ENCODE data around the gene STT3B. TPM values are rescaled to one million over a fixed set of nuclear protein-coding genes. Genes with fewer than 3 reads are reported as not detected.
"Not testable (repeated sequence)": the region's sequence is repeated elsewhere in the genome, so short reads cannot be mapped to it uniquely, and the experiment has no call there.

The STT3B gene
- total RNA-seq, 1 experiment from 2014 or later = 155 TPM

GRCh38 chr3:31600431-31600830 is 67.7 kb downstream of the STT3B start:
- ChIA-PET POLR2A (ENCODE audit: unreplicated experiment) (no interaction called here), CTCF (no interaction called here)
- no peak overlapping the region for H3K4me3 ChIP-seq
- H4K20me1 ChIP-seq (ENCODE audit: insufficient read depth) = no peaks in the 10 kb centered on the region
- DNase-seq = no peak
- H3K9me2 ChIP-seq (ENCODE audit: insufficient read depth) = no peaks in the 10 kb centered on the region
- H3K27ac ChIP-seq = no peak overlapping the region
- no peaks in the 10 kb centered on the region for H3K27me3 ChIP-seq (ENCODE audit: insufficient read depth, low read depth)
- intact Hi-C loops (cut with micrococcal nuclease; ENCODE audit: unreplicated experiment) = no loop called here
- no peaks in the 10 kb centered on the region for H3K4me1 ChIP-seq (replicated peaks; ENCODE audit: insufficient read depth)
- TF ChIP-seq EZH2 (IDR thresholded peaks at IDR 0.05; ENCODE audit: low read depth) (no peak), CTCF (conservative IDR thresholded peaks at IDR 0.05) (no peak)
- no peaks in the 10 kb centered on the region for H3K79me2 ChIP-seq (ENCODE audit: low read depth)
- H3K4me2 ChIP-seq = no peak overlapping the region
- H2AFZ ChIP-seq = no peak overlapping the region
- no TSS peak for BruUV-seq (replicated peaks)
- no peaks in the 10 kb centered on the region; the same call in 1 of the 2 replicates for H3K9me3 ChIP-seq (ENCODE audit: insufficient read depth, low read depth)
- no peaks in the 10 kb centered on the region for H3K36me3 ChIP-seq (ENCODE audit: low read depth)
- H3F3A ChIP-seq (ENCODE audit: insufficient read depth, low read depth) = no peaks in the 10 kb centered on the region

GRCh38 chr3:31605333-31605732 is 72.6 kb downstream of the STT3B start:
- DNase-seq; H3F3A ChIP-seq (ENCODE audit: insufficient read depth, low read depth); H2AFZ ChIP-seq; BruUV-seq (replicated peaks); H3K27me3 ChIP-seq (ENCODE audit: insufficient read depth, low read depth); H3K4me3 ChIP-seq; H3K9me2 ChIP-seq (ENCODE audit: insufficient read depth); H3K4me1 ChIP-seq (replicated peaks; ENCODE audit: insufficient read depth); H3K27ac ChIP-seq; H3K4me2 ChIP-seq; H3K9me3 ChIP-seq (ENCODE audit: insufficient read depth, low read depth); intact Hi-C loops (cut with micrococcal nuclease; ENCODE audit: unreplicated experiment); CTCF ChIA-PET; H3K36me3 ChIP-seq (ENCODE audit: low read depth); H4K20me1 ChIP-seq (ENCODE audit: insufficient read depth); H3K79me2 ChIP-seq (ENCODE audit: low read depth); POLR2A ChIA-PET (ENCODE audit: unreplicated experiment): not testable (repeated sequence)

GRCh38 chr3:31606453-31606852 is 73.7 kb downstream of the STT3B start:
- Histone ChIP-seq H2AFZ (no peak overlapping the region), H3K4me3 (no peak overlapping the region), H3F3A (ENCODE audit: insufficient read depth, low read depth) (0 out of 2 replicates have a peak, but pooled peaks cover 3% of the 10 kb centered on the region), H3K4me1 (replicated peaks; ENCODE audit: insufficient read depth) (no peaks in the 10 kb centered on the region), H3K36me3 (ENCODE audit: low read depth) (no peaks in the 10 kb centered on the region), H4K20me1 (ENCODE audit: insufficient read depth) (no peaks in the 10 kb centered on the region; the same call in 1 of the 2 replicates), H3K27ac (no peak overlapping the region), H3K9me3 (ENCODE audit: insufficient read depth, low read depth) (no peaks in the 10 kb centered on the region; the same call in 1 of the 2 replicates), H3K4me2 (no peak overlapping the region), H3K9me2 (ENCODE audit: insufficient read depth) (no peaks in the 10 kb centered on the region), H3K79me2 (ENCODE audit: low read depth) (0 out of 2 replicates have a peak, but pooled peaks cover 4% of the 10 kb centered on the region), H3K27me3 (ENCODE audit: insufficient read depth, low read depth) (no peaks in the 10 kb centered on the region)
- POLR2A ChIA-PET (ENCODE audit: unreplicated experiment) = no interaction called here
- CTCF ChIA-PET = no interaction called here
- intact Hi-C loops (cut with micrococcal nuclease; ENCODE audit: unreplicated experiment) = no loop called here
- TF ChIP-seq CTCF (conservative IDR thresholded peaks at IDR 0.05) (no peak), EZH2 (IDR thresholded peaks at IDR 0.05; ENCODE audit: low read depth) (no peak)
- no TSS peak for BruUV-seq (replicated peaks)
- DNase-seq = no peak

- intact Hi-C loops (cut with micrococcal nuclease; ENCODE audit: unreplicated experiment) = loop anchor here (10.0 kb wide), 1 partner anchor 534 kb away; no protein-coding TSS in a partner anchor
- Histone ChIP-seq H3K4me1 (replicated peaks; ENCODE audit: insufficient read depth) (no peaks in the 10 kb centered on the region), H3K9me2 (ENCODE audit: insufficient read depth) (no peaks in the 10 kb centered on the region), H2AFZ (no peak overlapping the region), H4K20me1 (ENCODE audit: insufficient read depth) (no peaks in the 10 kb centered on the region; the same call in 1 of the 2 replicates), H3K79me2 (ENCODE audit: low read depth) (peaks cover 19% of the 10 kb centered on the region; the same call in 1 of the 2 replicates), H3K36me3 (ENCODE audit: low read depth) (no peaks in the 10 kb centered on the region), H3K27ac (no peak overlapping the region), H3F3A (ENCODE audit: insufficient read depth, low read depth) (0 out of 2 replicates have a peak, but pooled peaks cover 3% of the 10 kb centered on the region), H3K4me3 (no peak overlapping the region), H3K4me2 (no peak overlapping the region), H3K27me3 (ENCODE audit: insufficient read depth, low read depth) (no peaks in the 10 kb centered on the region), H3K9me3 (ENCODE audit: insufficient read depth, low read depth) (no peaks in the 10 kb centered on the region; the same call in 1 of the 2 replicates)
- ChIA-PET CTCF (no interaction called here), POLR2A (ENCODE audit: unreplicated experiment) (no interaction called here)
- BruUV-seq (replicated peaks) = no TSS peak
- TF ChIP-seq CTCF (conservative IDR thresholded peaks at IDR 0.05) = peak; percentile 61
- no peak for TF ChIP-seq EZH2 (IDR thresholded peaks at IDR 0.05; ENCODE audit: low read depth)
- DNase-seq = peak in 1 of 2 experiments; percentile 37
Measured at GRCh38 chr3:31610700-31611275, 78.1 kb downstream of the STT3B start.
